ENCODE measurements around the gene KIF23.

GRCh38 chr15:69439623-69440022, 25.5 kb downstream of the KIF23 start:
- TF ChIP-seq MAX (IDR thresholded peaks at IDR 0.05) (no peak), REST (IDR thresholded peaks at IDR 0.05; ENCODE audit: low read depth) (no peak), YY1 (IDR thresholded peaks at IDR 0.05; ENCODE audit: low read depth) (no peak), RAD21 (IDR thresholded peaks at IDR 0.05; ENCODE audit: low read depth) (no peak), EP300 (IDR thresholded peaks at IDR 0.05; ENCODE audit: borderline replicate concordance) (no peak), FOXM1 (IDR thresholded peaks at IDR 0.05; ENCODE audit: borderline replicate concordance, low read depth) (no peak), TAF1 (IDR thresholded peaks at IDR 0.05; ENCODE audit: low read depth) (no peak), EGR1 (IDR thresholded peaks at IDR 0.05) (no peak), TEAD4 (IDR thresholded peaks at IDR 0.05) (no peak), USF1 (IDR thresholded peaks at IDR 0.05) (no peak), ZBTB7A (IDR thresholded peaks at IDR 0.05; ENCODE audit: low read depth) (no peak), CREB1 (IDR thresholded peaks at IDR 0.05; ENCODE audit: low read depth) (no peak), CEBPB (IDR thresholded peaks at IDR 0.05) (no peak), TCF12 (IDR thresholded peaks at IDR 0.05; ENCODE audit: low read depth) (no peak)

Measured in Ishikawa (cell line).